ENCODE results near the gene DNAL1. TPM values are rescaled to one million over a fixed set of nuclear protein-coding genes. Genes with fewer than 3 reads are reported as not detected.

Gene DNAL1
- total RNA-seq, 6 experiments from 2014 or later, result 13.0 to 17.7 (median 14.7) TPM

DNA sequence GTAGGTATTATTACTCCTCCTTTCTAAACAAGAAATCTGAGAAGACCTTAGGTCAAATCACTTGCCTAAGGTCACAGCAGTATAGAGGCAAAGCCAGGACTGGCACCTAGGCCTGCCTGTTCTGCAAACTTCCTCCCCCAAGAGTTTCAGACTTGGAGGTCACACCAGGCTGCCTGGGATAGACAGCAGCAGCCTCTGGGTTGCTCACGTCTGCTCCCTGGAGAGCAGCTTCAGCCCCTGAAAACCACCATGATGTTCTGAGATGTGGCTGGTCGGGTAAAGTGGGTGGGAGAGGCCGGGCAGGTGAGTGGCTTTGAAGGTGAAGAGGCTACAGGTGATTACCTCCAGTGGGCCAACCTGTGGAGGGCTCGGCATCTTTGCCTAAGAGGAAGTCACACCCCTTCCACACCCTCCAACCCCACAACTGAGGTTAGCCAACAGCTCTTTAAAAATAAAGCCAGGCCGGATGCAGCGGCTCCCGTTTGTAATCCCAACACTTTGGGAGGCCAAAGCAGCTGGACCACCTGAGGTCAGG is 106.4 kb downstream of the DNAL1 start:
- H3K27me3 Mint-ChIP-seq (ENCODE audit: insufficient read depth), result peaks cover 13% of the 10 kb centered on the region
- H3K9me3 Mint-ChIP-seq, result no peaks in the 10 kb centered on the region
- no peak overlapping the region; the same call in 1 of the 2 replicates for H3K27ac Mint-ChIP-seq
- no peak overlapping the region for H3K4me3 Mint-ChIP-seq
- TF ChIP-seq, protein P1, sequence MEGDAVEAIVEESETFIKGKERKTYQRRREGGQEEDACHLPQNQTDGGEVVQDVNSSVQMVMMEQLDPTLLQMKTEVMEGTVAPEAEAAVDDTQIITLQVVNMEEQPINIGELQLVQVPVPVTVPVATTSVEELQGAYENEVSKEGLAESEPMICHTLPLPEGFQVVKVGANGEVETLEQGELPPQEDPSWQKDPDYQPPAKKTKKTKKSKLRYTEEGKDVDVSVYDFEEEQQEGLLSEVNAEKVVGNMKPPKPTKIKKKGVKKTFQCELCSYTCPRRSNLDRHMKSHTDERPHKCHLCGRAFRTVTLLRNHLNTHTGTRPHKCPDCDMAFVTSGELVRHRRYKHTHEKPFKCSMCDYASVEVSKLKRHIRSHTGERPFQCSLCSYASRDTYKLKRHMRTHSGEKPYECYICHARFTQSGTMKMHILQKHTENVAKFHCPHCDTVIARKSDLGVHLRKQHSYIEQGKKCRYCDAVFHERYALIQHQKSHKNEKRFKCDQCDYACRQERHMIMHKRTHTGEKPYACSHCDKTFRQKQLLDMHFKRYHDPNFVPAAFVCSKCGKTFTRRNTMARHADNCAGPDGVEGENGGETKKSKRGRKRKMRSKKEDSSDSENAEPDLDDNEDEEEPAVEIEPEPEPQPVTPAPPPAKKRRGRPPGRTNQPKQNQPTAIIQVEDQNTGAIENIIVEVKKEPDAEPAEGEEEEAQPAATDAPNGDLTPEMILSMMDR (IDR thresholded peaks at IDR 0.05), result no peak
- no peak for DNase-seq
- peaks cover 88% of the 10 kb centered on the region for H3K4me1 Mint-ChIP-seq (ENCODE audit: low read depth)
- H3K36me3 Mint-ChIP-seq (ENCODE audit: low read depth), result no peaks in the 10 kb centered on the region; the same call in 1 of the 2 replicates

DNA sequence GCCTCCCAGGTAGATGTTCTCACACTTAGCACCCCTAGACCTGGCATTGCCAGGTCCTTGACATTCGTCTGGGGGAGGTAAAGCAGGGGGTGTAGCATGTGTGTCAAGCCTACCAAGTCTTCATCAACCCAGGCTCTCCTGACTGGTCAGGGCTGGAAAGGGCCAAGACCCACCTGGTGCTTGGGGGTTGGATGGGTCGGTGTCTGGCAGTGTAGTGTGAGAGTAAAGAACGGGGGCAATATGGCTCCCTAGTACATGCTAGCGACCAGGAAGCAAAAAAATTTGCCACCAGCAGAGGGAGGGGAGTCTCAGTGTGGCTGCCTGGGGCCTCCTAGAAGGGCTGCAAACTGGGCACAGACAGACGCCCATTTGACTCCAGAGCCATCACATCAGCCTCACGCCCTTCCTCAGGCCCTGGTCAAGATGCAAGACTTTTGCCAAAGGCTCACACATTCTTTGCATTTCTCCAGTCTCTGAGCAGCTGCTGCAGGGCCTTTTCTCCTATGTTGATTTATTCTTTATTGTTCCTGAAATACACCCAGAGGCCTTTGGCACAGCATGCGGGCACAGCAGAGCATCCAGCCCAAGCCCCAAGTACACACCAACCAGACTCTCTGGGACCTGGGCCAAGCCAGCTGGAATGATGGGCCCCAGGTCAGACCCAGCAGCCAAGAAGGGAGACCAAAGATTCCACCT is 107.7 kb downstream of the DNAL1 start:
- H3K36me3 Mint-ChIP-seq (ENCODE audit: low read depth), result no peaks in the 10 kb centered on the region; the same call in 1 of the 2 replicates
- H3K9me3 Mint-ChIP-seq, result no peaks in the 10 kb centered on the region
- peaks cover 14% of the 10 kb centered on the region for H3K27me3 Mint-ChIP-seq (ENCODE audit: insufficient read depth)
- H3K4me3 Mint-ChIP-seq, result peak overlapping the region; percentile 55
- H3K4me1 Mint-ChIP-seq (ENCODE audit: low read depth), result peaks cover 88% of the 10 kb centered on the region
- peak overlapping the region; percentile 96 for H3K27ac Mint-ChIP-seq
- peak; percentile 81 for DNase-seq
- TF ChIP-seq, protein P1 (IDR thresholded peaks at IDR 0.05), result peak; percentile 69

Other genes with a start within 250 kb of the DNAL1 start
- gene NUMB, start 186.4 kb upstream of the DNAL1 start, total RNA-seq (2021; fragmentation: NEBNext Ultra II Directional; extraction: Animal tissue kit (Norgen Biotek cat#: 25700)), result 10 to 100 TPM; 60.1 to 80.8 (median 71.4) TPM
- 10 to 100 TPM; 10.7 to 13.3 (median 11.8) TPM for gene RIOX1, start 154.1 kb upstream of the DNAL1 start, total RNA-seq (2021; fragmentation: NEBNext Ultra II Directional; extraction: Animal tissue kit (Norgen Biotek cat#: 25700))
- gene ACOT1, start 107.8 kb upstream of the DNAL1 start, total RNA-seq (2021; fragmentation: NEBNext Ultra II Directional; extraction: Animal tissue kit (Norgen Biotek cat#: 25700)), result 1 to 10 TPM; 4.2 to 8.2 (median 5.9) TPM
- not detected for gene HEATR4, start 86.0 kb upstream of the DNAL1 start, total RNA-seq (2021; fragmentation: NEBNext Ultra II Directional; extraction: Animal tissue kit (Norgen Biotek cat#: 25700))
- 10 to 100 TPM; 18.4 to 24.0 (median 20.9) TPM for gene ACOT2, start 75.8 kb upstream of the DNAL1 start, total RNA-seq (2021; fragmentation: NEBNext Ultra II Directional; extraction: Animal tissue kit (Norgen Biotek cat#: 25700))
- gene ACOT4, start 53.1 kb upstream of the DNAL1 start, total RNA-seq (2021; fragmentation: NEBNext Ultra II Directional; extraction: Animal tissue kit (Norgen Biotek cat#: 25700)), result not detected
- not detected for gene ACOT6, start 32.5 kb upstream of the DNAL1 start, total RNA-seq (2021; fragmentation: NEBNext Ultra II Directional; extraction: Animal tissue kit (Norgen Biotek cat#: 25700))
- gene PNMA1, start 69.4 kb downstream of the DNAL1 start, total RNA-seq (2021; fragmentation: NEBNext Ultra II Directional; extraction: Animal tissue kit (Norgen Biotek cat#: 25700)), result 10 to 100 TPM; 51.1 to 60.9 (median 53.2) TPM
- 1 to 10 TPM; 4.2 to 7.5 (median 6.4) TPM for gene PTGR2, start 206.8 kb downstream of the DNAL1 start, total RNA-seq (2021; fragmentation: NEBNext Ultra II Directional; extraction: Animal tissue kit (Norgen Biotek cat#: 25700))
- gene ZNF410, start 241.9 kb downstream of the DNAL1 start, total RNA-seq (2021; fragmentation: NEBNext Ultra II Directional; extraction: Animal tissue kit (Norgen Biotek cat#: 25700)), result 10 to 100 TPM; 31.5 to 42.5 (median 35.0) TPM